ENCODE results near the gene ADAMTS17.

The ADAMTS17 gene

GRCh38 chr15:100234158-100235029 is 107.4 kb downstream of the ADAMTS17 start:
- Mint-ChIP-seq H3K27ac (peak overlapping the region; percentile 0 to 18 (median 8)), H3K36me3 (ENCODE audit: low read depth) (no peaks in the 10 kb centered on the region), H3K27me3 (ENCODE audit: low read depth) (peaks cover 15% of the 10 kb centered on the region), H3K4me3 (no peak overlapping the region), H3K4me1 (peaks cover 19% of the 10 kb centered on the region), H3K9me3 (no peaks in the 10 kb centered on the region)
- TF ChIP-seq, protein P1, sequence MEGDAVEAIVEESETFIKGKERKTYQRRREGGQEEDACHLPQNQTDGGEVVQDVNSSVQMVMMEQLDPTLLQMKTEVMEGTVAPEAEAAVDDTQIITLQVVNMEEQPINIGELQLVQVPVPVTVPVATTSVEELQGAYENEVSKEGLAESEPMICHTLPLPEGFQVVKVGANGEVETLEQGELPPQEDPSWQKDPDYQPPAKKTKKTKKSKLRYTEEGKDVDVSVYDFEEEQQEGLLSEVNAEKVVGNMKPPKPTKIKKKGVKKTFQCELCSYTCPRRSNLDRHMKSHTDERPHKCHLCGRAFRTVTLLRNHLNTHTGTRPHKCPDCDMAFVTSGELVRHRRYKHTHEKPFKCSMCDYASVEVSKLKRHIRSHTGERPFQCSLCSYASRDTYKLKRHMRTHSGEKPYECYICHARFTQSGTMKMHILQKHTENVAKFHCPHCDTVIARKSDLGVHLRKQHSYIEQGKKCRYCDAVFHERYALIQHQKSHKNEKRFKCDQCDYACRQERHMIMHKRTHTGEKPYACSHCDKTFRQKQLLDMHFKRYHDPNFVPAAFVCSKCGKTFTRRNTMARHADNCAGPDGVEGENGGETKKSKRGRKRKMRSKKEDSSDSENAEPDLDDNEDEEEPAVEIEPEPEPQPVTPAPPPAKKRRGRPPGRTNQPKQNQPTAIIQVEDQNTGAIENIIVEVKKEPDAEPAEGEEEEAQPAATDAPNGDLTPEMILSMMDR (IDR thresholded peaks at IDR 0.05; ENCODE audit: unreplicated experiment in 3 of 3): no peak

DNA sequence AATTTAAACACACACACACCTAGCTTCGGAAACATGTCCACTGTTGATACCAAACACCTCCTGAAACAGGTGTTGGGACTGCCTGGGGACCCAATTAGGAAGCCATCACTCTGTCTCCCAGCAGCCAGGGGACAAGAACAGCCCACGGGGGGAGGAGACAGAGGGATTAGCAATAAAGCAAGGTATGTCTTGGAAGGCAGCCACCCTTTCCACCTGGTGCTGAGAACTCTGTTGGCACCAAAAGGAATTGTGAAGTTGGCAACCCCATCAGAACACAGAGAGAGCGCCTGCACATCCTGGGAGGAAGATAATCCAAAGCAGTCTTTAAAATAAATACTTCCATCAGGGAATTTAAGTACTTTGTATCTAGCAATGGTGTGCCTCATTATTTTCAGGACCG is 111.0 kb downstream of the ADAMTS17 start:
- Mint-ChIP-seq H3K27me3 (ENCODE audit: low read depth) (peaks cover 11% of the 10 kb centered on the region), H3K36me3 (ENCODE audit: low read depth) (no peaks in the 10 kb centered on the region), H3K9me3 (no peaks in the 10 kb centered on the region), H3K4me1 (peaks cover 19% of the 10 kb centered on the region), H3K4me3 (no peak overlapping the region), H3K27ac (no peak overlapping the region)
- TF ChIP-seq, protein P1 (IDR thresholded peaks at IDR 0.05; ENCODE audit: unreplicated experiment in 3 of 3): no peak

DNA sequence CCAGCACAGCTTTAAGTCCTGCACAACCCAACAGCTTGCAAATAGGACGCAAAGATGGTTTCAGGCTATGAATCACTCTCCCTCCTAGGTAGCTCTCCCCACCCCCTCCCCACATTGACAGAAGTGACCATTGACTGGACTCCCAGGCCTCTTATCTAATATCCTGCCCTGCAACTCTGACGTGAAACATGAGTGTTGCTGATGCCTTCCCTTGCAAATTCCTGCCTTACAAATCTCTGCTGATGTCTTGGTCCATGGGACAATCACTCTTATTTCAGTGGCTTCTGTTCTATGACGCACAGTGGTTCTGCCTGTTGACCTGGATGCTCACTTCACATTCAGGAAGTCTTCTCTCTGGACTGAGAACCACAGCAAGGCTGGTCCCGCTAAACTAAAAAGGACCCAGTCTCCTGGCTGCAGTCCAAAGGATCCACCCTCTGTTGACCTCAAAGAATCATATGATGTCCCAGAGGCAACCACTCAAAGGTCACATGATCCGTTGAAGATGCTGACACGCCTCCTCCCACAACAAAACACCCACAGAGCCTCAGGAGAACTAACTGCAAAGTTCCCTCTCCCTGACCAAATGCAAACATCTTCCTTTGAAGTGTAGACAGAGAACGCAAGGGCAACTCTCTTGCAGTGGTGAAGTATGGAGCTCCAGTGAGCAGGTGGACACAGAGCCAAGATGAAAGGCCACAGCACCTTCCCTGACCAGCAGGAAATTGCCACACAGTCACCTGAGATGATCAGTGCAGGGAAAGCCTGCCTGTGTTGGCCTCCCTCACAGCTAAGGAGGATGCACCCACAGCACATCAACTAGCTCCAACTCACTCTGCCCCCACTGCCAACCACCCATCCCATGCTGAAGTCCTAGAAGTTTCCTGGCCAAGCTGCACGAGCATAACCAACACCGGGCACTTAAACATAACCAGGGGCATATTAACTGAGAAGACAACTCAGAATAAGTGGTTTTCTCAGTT is 112.3 kb downstream of the ADAMTS17 start:
- H3K9me3 Mint-ChIP-seq: no peaks in the 10 kb centered on the region

DNA sequence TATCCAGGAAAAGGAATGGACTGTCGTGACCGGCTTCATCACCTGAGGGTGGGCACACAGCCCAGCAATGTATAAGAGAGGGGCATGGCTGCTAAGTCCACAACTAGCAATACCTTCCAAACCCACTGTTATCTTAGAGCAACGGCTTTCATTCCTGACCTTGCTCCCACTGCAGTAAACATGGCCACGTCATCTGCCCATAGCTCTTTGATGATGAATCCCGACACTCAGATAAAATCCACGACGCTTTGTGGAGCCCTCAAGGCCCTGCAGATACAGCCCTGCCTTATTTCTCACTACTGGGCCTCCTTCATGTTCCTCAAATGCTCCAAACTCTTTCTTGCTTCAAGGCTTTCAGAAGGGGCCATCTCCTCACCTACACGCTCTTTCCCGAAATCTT is 114.0 kb downstream of the ADAMTS17 start:
- no peaks in the 10 kb centered on the region for H3K36me3 Mint-ChIP-seq (ENCODE audit: low read depth)
- no peak overlapping the region for H3K4me3 Mint-ChIP-seq
- no peaks in the 10 kb centered on the region for H3K4me1 Mint-ChIP-seq
- peaks cover 14% of the 10 kb centered on the region for H3K27me3 Mint-ChIP-seq (ENCODE audit: low read depth)
- no peaks in the 10 kb centered on the region for H3K9me3 Mint-ChIP-seq
- no peak overlapping the region for H3K27ac Mint-ChIP-seq
- TF ChIP-seq, protein P1 (IDR thresholded peaks at IDR 0.05; ENCODE audit: unreplicated experiment in 3 of 3): no peak

More for the DNA sequence above, 112.3 kb downstream of the ADAMTS17 start:
- Mint-ChIP-seq H3K27me3 (ENCODE audit: low read depth) (peaks cover 11% of the 10 kb centered on the region), H3K4me3 (no peak overlapping the region), H3K27ac (no peak overlapping the region), H3K4me1 (peaks cover 12% of the 10 kb centered on the region), H3K36me3 (ENCODE audit: low read depth) (no peaks in the 10 kb centered on the region)
- TF ChIP-seq, protein P1 (IDR thresholded peaks at IDR 0.05; ENCODE audit: unreplicated experiment in 3 of 3): no peak

DNA sequence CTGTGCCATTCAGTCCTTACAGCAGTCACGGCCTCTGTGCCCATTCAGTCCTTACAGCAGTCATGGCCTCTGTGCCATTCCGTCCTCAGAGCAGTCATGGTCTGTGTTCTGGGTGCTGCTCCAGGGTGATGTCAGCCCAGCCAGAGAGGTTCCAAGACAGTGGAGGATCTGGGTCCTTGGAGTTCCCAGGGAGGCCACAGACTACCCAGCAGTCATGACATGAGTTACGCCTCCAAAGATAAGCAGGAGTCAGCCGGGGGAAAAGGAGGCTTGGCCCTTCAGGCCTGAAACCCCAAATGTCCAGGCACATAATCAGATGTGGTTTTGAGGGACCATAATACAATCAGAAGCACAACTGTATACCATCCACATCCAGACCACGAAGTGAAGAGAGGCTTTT is 115.7 kb downstream of the ADAMTS17 start:
- TF ChIP-seq, protein P1 (IDR thresholded peaks at IDR 0.05; ENCODE audit: unreplicated experiment in 3 of 3): no peak
- H3K36me3 Mint-ChIP-seq (ENCODE audit: low read depth): no peaks in the 10 kb centered on the region
- peaks cover 11% of the 10 kb centered on the region for H3K27me3 Mint-ChIP-seq (ENCODE audit: low read depth)
- no peak overlapping the region for H3K4me3 Mint-ChIP-seq
- no peaks in the 10 kb centered on the region for H3K9me3 Mint-ChIP-seq
- peaks cover 9% of the 10 kb centered on the region for H3K4me1 Mint-ChIP-seq
- no peak overlapping the region for H3K27ac Mint-ChIP-seq

Measured in nephron (organoid).